Measurements from ENCODE around the gene CACNA1C.

- no peak for TF ChIP-seq CTCF (IDR thresholded peaks at IDR 0.05)
- no peak for TF ChIP-seq POLR2AphosphoS5 (IDR thresholded peaks at IDR 0.05)
- no peak for TF ChIP-seq EP300 (IDR thresholded peaks at IDR 0.05)
- TF ChIP-seq POLR2A (IDR thresholded peaks at IDR 0.05) = no peak
These were observed 514.9 kb downstream of the CACNA1C start for GRCh38 chr12:2567711-2568110.
